Keratinocyte (primary cell): ENCODE measurements around the gene DEPP1.

Source experiments
- EZH2 ChIP-seq: IDR thresholded peaks from one replicate; pipeline ENCODE4 v1.6.1; 2012; ENCODE audit warnings: inconsistent platforms, mild to moderate bottlenecking, low read length, moderate library complexity
- TF ChIP-seq, protein P1 (sequence below), 3 experiments: IDR thresholded peaks in 1 of 3; conservative IDR thresholded peaks in 1 of 3; optimal IDR thresholded peaks in 1 of 3; 2 replicates in 2 of 3; 3 replicates in 1 of 3; pipeline versions ENCODE3 to v1.5.1; 2011; ENCODE audit warnings: low read length in 3 of 3, mild to moderate bottlenecking in 3 of 3, moderate library complexity in 2 of 3, control low read depth in 1 of 3, inconsistent platforms in 1 of 3; ENCODE audit not compliant: insufficient read depth in 2 of 3; ENCODE audit errors: extremely low read depth in 1 of 3

DNA sequence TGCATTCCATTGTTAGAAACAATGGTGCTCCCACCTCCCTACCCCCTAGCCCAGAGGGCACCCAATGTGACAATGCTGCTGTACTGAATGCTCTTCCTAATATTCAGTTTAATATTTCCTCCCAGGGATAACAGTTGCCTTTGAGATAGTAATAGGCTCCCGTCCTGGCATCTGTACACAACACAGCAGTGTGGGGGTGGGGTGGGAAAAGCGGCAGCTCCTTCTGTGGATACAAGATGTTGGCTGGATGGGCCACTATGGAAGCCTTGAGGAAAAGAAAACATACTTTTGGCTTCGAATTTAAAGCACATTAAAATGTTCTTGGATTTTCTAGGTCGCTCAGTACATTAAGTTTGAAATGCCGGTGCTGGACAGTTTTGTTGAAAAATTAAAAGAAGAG lies 13.0 kb upstream of the DEPP1 start:
- no peak for TF ChIP-seq EZH2
- TF ChIP-seq, protein P1, sequence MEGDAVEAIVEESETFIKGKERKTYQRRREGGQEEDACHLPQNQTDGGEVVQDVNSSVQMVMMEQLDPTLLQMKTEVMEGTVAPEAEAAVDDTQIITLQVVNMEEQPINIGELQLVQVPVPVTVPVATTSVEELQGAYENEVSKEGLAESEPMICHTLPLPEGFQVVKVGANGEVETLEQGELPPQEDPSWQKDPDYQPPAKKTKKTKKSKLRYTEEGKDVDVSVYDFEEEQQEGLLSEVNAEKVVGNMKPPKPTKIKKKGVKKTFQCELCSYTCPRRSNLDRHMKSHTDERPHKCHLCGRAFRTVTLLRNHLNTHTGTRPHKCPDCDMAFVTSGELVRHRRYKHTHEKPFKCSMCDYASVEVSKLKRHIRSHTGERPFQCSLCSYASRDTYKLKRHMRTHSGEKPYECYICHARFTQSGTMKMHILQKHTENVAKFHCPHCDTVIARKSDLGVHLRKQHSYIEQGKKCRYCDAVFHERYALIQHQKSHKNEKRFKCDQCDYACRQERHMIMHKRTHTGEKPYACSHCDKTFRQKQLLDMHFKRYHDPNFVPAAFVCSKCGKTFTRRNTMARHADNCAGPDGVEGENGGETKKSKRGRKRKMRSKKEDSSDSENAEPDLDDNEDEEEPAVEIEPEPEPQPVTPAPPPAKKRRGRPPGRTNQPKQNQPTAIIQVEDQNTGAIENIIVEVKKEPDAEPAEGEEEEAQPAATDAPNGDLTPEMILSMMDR (optimal IDR thresholded peaks at IDR 0.05 in 1 of 3, IDR thresholded peaks at IDR 0.05 in 1 of 3, conservative IDR thresholded peaks at IDR 0.05 in 1 of 3; ENCODE audit: extremely low read depth in 1 of 3, insufficient read depth in 2 of 3, low read length in 3 of 3): no peak
